Stimulated activated CD8-positive, alpha-beta memory T cell treated with anti-CD3 and anti-CD28 coated beads, Interleukin-7, amount 100 ng/mL, for 1 hour (primary cell): ENCODE measurements around the gene NCOR1.

ENCODE experiments used
- DNase-seq, 2 donors: peaks; one replicate each; pipeline ENCODE4 v3.0.0-alpha.2; 2020; ENCODE audit warnings: low read depth in 2 of 2

Gene NCOR1

DNA sequence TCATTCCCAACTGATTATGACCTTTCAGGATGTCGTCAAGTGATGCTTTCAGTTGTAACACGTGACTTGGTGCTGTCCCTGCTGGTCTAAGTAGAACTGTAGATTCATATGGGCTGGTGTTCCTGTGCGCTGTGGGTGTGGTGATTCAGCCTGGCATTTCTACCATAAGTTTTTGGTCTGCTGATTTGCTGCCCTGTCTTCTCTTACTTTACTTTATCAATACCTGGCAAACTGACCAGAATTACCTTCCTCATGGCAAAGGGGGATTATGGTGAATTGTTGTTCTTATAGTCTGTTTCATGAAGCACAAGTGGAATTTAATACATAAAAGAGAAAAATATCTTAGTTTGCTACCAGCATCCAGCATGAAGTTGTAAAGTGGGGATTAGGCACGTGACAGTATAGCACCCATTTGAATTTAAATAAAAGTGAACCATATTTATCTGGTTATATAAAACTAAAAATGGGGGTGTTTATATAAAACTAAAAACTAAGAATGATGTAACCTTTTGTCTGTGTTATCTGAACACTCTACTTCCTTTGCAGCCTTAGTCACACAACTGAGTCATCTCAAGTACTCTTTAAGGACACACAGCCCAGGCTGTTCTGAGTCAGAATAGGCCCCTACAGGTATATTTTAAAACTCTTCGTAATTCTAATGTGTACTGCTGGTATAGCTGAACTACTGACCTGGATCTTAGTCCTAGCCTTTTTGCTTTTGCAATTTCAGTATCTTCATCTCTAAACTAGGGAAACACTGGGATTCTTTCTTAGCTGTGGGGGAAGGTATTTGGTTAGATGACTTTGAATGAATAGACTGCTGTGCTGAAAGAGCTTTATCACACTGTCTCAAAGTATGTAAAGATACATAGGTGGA, 187.4 kb downstream of the NCOR1 start:
- DNase-seq = no peak

DNA sequence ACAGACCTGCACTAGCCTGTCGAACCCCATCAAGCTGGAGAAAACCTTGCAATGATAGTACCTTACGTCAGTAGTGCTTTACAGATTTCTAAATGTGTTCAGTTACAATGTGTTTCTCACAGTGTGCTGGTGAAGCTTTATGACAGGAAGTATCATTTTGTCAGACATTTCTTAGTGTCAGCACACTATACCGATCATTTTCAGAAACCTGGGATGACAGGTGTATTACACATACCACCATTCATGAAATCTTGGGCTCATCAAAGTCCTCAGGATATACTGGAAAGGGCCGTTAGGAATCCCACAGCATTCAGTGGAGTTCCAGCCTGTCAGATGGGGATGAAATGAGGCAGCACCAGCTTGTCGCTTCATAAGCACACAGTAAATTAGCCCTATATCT, 188.4 kb downstream of the NCOR1 start:
- DNase-seq = no peak

DNA sequence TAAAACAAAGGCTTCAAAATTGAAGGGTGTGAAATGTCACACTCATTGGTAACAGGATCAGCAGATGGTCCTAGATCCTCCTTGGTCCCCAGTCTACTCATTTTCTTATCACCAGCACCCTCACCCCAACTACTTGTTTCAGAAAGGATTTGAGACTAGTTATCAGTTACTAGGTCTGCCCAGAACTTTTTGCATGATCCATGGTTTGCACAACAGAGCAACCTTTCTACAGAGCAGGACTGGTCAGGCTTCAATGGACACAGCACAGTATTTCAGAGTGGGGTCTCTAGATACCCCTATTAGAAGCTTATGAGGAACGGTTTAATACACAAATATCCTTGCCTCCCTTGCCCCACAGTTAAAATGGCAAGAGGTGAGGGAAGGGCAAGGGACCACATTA, 190.1 kb downstream of the NCOR1 start:
- DNase-seq = no peak

DNA sequence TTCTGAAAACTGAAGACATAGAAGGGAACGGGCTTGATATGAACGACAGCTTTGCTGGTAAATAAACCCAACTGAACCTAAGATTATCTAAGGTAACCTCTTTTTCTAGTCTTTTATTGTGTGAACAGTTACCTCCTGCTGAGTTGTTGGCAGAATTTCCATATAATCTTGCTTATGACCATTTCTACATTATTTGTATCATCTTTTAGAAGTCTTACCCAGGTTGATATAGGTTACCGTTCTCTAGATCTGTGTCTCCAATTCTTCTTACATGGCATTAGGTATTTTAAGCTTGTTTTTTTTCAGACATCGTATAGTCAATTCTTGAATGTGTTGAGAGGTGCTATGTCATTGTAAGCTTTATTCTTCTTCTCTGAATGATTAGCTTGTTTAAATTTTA, 191.5 kb downstream of the NCOR1 start:
- DNase-seq = no peak

DNA sequence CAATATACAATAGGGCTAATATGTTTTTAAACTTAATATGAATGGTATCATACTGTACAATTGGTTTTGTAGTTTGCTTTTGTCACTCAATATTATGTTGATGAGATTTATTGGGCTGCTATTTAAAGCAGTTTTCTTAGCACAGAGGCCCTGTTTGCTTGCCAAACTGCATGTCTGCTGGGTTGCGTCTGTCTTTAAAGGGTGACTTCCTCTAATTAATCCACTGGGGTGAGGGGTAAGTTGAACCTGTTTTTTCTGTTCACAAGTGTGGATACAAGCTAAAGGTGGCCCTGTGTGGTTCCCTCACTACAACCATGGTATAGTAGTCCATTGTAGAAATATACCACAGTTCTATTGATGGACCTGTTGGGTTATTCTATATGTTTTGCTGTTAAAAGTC, 196.0 kb downstream of the NCOR1 start:
- no peak for DNase-seq

DNA sequence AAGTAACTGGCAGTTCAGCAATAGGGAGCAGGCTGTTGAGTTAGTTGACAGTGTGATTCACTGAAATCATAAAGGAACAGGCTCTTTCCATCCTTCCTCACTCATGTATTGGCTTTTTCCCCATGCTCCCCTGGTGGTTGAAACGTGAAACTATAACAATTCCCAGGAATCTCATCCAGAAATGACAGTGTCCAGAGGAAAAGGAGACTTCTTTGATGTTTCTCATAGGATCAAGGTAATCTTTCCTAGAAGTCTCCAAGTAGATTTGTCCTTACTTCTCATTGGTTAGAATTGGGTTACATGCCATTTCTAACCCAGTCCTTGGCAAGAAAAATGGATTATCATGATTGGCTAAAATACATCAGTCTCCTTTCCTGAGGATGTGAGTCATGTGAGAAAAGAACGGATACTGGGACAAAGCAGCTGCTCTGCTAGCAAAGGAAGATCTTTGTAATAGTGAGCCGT, 201.4 kb downstream of the NCOR1 start:
- DNase-seq = no peak

DNA sequence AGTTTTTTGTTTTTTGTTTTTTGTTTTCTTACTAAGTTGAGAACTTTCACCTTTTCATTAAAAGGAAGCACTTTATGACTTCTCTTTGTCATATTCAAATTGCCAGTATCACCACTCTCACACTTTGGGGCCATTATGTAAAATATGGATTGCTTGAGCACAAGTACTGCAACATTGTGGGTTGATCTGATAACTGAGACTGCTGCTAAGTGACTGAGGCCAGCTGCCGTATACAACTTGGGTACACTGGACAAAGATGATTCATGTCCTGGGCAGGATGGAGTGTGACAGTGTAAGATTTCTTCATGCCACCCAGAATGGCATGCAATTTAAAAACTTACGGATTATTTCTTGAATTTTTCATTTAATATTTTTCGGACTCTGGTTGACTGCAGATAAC, 207.9 kb downstream of the NCOR1 start:
- no peak for DNase-seq

DNA sequence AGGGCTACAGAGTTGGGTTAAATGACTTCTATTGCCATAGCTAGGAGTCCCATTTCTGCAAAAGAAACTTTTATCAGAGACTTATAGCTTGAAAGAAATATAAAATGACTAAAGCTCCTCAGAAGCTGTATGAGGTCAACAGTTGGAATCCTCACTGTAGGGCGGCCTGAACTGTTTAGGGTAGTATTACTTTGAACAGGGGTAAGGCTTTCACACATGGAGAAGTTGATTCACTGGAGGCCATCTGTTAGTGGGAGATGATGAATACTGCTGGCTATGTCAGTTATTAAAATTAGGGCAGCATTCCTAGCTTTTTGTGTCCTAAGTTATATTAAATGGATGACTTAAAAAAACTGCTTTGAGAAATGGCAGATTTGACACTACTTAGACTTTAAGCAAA, 209.7 kb downstream of the NCOR1 start:
- no peak for DNase-seq

DNA sequence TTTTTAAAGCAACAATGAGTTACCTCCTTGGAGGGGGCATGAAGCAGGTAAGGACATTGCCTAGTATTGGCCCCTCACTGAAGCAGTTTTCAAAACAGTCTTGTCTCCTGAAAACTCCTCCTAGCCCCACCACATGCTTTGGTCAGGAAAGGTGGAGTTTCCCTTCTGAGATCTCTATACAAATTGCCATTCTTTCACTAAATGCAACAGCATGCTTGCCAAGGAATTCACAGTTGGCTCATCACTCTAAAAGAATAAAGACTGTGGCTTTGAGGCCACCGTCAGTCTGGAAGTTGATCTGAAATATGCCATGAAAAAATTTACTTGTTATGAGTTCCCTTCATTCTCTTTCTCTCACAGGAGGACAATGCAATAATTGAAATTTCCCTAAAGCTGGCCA, 211.5 kb downstream of the NCOR1 start:
- DNase-seq = no peak

DNA sequence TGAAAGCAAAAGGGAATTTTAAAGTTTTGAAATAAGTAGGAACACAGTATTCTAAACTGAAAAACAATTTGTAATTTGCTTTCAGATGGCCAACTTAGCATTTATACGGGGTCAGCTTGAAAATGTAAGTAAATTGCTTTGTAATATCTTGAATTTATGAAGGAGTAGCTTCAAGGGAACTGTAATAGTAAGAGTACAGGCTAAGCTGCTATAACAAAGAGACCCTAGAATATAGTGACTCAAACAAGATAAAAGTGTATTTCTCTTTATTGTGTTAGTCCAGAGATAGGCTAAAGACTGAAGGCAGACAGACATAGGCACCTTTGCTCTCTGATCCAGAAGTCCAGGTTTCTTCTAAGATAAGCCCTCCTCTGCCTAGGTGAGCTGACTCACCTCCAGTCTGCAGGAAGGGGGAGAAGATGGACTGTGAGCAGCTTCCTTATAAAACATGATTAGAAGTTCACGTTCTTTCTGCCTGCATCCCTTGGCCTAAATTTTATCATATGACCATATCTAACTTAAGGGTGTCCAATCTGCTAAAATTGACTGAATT, 212.6 kb downstream of the NCOR1 start:
- DNase-seq = no peak

DNA sequence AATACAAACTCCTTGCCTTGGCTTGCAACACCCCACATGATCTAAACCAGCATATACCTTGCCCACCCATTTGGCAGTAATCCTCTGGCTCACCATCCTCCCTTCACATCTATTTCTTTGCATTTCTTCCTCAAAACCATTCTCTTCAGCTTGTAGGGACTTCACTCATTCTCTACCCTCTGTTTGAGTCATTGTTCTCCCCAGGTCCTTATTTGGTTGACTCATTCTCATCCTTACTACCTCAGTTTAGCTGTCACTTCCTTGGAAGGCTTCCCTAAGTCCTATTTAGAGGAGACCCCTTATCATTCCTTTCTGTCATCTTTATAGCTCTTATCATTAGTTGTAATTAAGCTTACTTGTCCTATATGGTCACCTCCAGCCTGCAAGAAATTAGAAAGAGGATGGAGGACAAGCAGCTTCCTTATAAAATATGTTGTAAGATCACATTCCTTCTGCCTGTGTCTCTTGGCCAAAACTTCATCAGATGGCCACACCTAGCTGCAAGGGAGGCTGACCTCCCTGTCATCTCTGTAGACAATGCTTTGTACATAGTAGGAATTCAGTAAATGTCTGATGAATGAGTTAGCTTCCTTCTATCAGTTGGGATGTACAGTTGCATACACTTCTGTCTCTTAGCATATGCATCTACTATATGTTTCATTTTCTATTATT, 214.0 kb downstream of the NCOR1 start:
- no peak for DNase-seq

DNA sequence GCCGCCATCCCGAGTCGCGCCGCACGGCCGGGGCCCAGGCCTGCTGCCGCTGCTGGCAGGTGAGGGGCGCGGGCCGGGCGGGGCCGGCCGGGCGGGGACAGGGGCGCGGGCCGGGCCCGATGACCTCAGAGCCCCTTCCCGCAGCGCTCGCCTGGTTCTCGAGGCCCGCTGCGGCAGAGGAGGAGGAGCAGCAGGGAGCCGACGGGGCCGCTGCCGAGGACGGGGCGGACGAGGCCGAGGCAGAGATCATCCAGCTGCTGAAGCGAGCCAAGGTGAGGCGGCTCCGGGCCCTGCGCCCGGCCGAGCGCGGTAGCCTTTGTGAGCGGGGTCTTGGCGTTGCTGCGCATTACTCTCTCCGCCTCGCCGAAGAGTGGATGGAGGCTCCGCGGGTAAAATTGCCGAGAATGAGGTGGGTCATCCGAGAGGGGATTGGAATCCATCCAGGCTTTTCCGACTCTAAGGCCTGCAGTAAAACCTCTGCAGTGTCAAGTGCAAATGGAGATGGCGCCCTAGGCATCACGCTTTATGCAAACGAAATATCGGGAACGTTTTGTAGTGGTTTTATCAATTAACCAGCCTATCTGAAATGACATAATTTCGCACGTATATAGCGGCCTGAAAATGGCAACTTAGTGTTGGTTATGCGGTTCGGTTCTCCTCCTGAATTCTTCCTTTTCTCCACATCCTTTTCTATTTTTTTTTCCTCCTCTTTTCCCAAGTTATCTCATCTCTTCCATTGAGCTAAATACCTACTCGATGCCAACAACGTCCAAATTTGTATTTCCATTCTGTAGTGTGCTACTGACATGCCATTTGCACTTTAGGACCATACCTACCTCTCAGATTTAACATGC, 215.1 kb downstream of the NCOR1 start:
- DNase-seq = peak in 1 of 2 donors; percentile 7

DNA sequence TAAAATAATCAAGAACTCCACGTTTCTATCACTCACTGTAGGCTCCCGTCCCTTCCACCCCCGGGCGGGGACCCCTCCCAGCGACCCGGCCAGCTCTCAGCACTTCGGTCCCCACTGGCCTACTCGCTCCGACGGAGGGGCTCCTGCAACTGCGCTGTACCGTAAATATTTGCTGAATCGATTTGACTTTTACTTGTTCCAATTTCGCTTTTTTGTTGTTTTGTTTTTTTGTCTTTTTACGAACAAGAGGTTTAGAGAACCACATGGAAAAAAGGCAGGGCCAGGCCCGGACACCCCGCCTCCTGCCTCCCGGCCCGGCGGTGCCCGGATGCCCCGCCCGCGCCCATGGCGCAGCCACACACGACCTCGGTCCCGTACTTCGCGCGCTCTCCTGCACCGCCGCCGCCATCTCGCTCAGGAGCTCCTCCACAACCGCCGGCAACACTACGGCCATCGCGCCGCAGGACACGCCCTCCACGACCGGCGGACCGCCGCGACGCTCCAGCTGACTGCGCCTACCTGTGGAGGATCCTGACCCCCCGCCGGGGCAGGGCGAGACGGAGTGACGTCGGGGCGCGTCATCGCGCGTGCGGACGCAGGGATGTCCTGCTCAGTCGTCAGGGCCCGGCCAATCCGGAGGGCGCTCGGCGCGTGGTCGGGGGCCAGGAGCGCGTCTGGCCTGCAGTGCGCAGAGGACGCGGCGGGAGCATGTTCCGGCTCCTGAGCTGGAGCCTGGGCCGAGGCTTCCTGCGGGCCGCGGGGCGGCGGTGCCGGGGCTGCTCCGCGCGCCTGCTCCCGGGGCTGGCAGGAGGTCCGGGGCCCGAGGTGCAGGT, 216.0 kb downstream of the NCOR1 start, which contains the start of the genes TTC19 and ZSWIM7:
Gene TTC19, plus strand, starts transcription at position 684 of the 833 bp plus-strand sequence. Its CDS starts 25 bp downstream, at position 709.
Gene ZSWIM7, minus strand, starts transcription at position 564 of the 833 bp plus-strand sequence. Its CDS starts 110 bp downstream, at position 454.
- DNase-seq = peak; percentile 80

DNA sequence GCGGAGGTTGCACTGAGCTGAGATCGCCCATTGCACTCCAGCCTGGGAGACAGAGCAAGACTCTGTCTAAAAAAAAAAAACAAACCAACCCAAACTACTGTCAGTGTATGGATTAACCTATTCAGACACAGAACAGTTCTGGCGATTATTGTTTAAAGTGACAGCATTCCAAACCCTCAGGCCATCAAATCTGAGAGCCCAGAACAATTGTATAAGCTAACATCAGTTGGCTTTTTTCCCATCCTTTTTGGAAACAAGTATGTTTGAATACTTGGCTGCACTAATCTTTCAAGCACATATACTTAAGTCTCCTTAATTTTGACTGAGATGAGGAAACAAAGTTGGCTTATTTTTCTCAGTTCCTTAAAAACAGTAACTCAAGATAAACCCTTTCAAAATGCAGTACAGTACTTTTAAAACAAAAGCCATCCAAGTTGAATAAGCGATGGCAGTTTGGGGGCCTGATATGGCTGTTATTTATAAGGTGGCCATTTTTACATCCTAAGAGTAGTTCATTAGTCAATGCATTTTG, 217.2 kb downstream of the NCOR1 start:
- DNase-seq = no peak

DNA sequence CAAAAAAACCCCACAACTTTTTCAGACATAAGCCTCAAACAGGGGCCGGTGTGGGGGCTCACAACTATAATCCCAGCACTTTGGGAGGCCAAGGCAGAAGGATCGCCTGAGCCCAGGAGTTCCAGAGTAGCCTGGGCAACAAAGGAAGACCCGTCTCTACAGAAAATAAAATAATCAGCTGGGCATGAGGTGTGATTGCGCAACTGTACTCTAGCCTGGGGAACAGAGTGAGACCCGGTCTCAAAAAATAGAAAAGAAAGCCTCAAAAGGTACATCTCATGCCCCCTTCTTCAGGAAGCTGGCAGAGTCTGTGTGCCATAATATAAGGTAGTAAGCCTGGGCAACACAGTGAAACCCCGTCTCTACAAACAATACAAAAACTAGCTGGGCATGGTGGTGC, 219.0 kb downstream of the NCOR1 start:
- no peak for DNase-seq

DNA sequence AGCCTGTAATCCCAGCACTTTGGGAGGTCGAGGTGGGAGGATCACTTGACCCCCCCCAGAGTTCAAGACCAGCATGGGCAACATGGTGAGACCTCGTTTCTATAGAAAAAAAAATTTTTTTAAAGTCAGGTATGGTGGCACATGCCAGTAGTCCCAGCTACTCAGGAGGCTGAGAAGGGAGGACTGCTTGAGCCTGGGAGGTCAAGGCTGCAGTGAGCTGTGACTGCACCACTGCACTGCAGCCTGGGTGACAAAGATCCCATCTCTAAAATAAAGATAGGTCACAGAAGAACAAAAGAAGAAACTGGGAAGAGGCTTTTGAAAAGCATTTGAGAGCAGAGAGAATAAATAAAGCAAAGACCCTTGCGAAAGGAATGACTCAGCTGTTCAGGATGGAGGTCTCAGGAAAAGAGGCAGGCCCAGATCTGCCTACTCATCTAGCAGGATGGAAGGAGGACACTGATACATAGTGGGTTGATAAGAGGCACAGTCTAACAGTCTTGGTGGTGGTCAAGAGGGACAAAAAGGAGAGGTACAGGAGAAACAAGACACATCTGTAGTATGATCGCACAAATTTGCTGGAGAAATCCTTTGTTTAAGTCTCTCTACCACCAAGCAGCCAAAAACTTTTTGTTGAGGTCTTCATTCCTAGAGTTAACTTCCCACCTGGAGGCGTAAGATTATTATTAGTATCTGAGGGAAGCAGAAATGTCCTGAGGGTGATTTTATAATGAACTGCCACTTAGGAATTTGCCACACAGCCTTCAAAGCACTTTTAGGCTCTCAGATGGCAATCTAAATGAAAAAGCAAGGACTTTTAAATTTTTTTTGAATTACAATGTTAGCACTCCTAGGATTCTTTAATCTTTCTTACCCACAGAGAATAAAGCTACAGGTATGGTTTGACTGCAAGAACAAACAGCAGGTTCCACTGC, 233.4 kb downstream of the NCOR1 start:
- DNase-seq = no peak

DNA sequence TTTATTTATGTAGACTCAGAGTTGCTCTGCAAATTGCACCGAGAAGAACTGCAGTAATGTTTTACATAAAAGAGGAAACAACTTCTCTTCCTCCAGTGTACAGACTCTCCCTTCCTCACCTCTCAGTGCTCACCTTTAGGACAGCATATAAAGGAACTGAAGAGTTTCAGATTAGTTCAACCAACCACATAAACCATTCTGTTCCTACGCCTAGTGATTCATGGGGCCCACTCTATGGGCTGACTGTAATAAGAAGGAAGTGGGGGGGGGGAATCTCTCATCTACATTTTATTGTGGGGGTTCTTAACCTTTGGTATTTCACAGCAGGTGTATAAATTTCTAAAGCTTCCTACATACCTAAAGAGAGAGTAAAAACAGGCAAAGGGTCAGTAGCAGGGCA, 234.1 kb downstream of the NCOR1 start:
- DNase-seq = no peak
